ENCODE results near the gene PRUNE2. TPM values are rescaled to one million over a fixed set of nuclear protein-coding genes. Genes with fewer than 3 reads are reported as not detected.

Gene PRUNE2
- total RNA-seq, 1 donor: 0.31 TPM

DNA sequence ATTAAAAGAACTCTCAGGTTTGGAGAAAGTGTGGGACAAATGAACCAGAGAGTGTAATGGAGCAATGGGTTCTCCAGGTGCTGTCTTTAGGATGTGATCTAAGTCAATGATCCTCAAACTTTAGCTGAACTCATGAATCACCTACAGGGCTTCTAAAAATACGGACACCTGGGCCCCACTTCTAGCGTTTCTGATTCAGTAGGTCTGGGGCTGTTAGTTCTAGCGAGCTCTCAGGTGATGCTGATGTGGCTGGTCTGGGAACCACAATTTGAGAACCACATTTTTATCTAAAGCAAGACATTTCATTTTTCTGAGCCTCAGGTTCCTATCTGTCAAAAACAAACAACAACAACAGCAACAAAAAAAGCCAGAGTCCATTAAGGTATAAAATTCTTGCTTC, 176.8 kb downstream of the PRUNE2 start:
- H3K4me3 ChIP-seq (ENCODE audit: low read length): no peak overlapping the region

DNA sequence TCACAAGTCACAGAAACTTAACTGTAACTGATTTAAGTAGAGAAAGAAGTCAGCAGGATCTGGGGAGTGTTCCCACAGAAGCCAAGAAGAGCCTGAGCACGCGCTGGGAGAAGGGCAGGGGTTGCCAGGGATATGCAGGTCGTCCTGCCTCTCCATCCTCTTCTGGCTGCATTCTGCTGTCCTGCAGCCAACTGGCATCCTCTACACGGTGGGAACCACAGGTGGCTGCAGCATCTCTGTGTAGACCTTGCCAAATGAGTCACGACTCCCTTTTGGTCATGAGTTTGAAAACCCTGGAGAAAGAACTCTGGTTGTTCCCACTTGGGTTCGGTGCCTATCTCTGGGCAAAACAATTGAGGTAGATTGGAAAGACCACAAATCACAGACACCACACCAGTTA, 180.0 kb downstream of the PRUNE2 start:
- no peak overlapping the region for H3K4me3 ChIP-seq (ENCODE audit: low read length)
- H3K4me1 ChIP-seq (ENCODE audit: insufficient read depth, low read length): no peaks in the 10 kb centered on the region
- H3K9me3 ChIP-seq (ENCODE audit: low read depth, low read length): no peaks in the 10 kb centered on the region
- no peaks in the 10 kb centered on the region for H3K27me3 ChIP-seq (ENCODE audit: insufficient read depth, low read length)

More for the DNA sequence above, 176.8 kb downstream of the PRUNE2 start:
- Histone ChIP-seq H3K9me3 (ENCODE audit: low read depth, low read length) (no peaks in the 10 kb centered on the region), H3K27me3 (ENCODE audit: insufficient read depth, low read length) (no peaks in the 10 kb centered on the region), H3K4me1 (ENCODE audit: insufficient read depth, low read length) (no peaks in the 10 kb centered on the region)

DNA sequence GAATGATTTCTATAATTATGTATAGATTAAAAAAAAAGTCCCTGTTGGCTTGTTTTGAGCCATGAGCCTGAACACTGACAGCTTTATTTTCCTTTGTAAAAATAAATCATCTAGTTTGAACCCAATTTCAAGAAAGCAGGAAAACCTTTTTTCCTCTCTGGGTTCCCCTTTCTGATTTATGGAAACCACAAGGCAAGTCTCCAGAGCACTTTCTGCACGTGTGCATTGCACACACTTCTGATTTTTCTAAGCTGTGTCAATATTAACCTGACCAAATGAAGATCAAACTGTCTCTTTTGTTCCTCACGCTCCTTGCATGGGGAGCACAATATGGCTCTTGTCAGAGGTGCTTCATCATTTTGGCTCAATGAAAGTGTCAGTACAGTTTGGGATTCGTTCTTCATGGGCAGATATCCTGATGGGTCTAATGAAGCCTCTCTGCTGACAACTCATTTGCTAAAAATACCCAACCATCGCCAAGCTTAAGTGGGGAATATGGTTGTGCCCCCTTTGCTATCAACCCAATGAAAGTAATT, 180.8 kb downstream of the PRUNE2 start:
- no peak overlapping the region for H3K4me3 ChIP-seq (ENCODE audit: low read length)
- H3K9me3 ChIP-seq (ENCODE audit: low read depth, low read length): no peaks in the 10 kb centered on the region
- no peaks in the 10 kb centered on the region for H3K4me1 ChIP-seq (ENCODE audit: insufficient read depth, low read length)
- no peaks in the 10 kb centered on the region for H3K27me3 ChIP-seq (ENCODE audit: insufficient read depth, low read length)

DNA sequence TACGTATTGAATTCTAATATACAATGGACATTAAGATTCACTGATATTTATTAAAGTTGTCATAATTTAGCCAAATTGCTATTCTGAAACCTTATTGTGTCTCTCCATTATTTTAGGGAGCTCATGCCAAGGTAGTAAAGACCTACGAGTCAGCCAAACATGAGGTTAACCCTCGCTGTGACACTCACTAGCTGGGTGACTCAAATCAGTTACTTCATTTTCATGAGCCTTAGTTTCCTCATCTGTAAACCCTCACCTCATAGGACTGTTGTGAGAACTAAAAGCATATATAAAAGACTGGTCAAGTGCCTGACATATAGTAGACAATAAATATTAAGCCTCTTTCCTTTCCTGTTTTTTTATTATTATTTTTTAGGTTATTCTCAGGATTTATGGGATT, 185.7 kb downstream of the PRUNE2 start:
- peaks cover 5% of the 10 kb centered on the region for H3K27me3 ChIP-seq (ENCODE audit: insufficient read depth, low read length)
- peaks cover 3% of the 10 kb centered on the region for H3K4me1 ChIP-seq (ENCODE audit: insufficient read depth, low read length)
- no peaks in the 10 kb centered on the region for H3K9me3 ChIP-seq (ENCODE audit: low read depth, low read length)
- no peak overlapping the region for H3K4me3 ChIP-seq (ENCODE audit: low read length)

DNA sequence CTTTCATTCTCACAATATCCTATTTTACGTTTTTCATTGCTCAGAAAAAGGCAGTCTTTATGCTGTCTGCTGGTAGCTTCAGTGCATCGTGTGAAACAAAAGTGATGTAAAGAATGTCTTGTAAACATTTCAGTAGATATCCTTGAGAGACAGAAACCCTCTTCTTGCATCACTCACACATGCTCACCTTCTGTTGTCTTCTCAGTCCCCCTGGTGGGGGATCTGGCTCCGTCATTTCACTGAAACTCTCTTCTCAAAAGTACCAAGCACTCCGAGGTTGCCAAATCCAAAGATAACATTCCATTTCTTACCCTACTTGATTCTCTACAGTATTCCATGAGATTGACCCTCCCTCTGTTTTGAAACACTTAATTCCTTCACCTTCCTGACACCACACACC, 187.7 kb downstream of the PRUNE2 start:
- Histone ChIP-seq H3K9me3 (ENCODE audit: low read depth, low read length) (no peaks in the 10 kb centered on the region), H3K4me3 (ENCODE audit: low read length) (no peak overlapping the region), H3K27me3 (ENCODE audit: insufficient read depth, low read length) (peaks cover 5% of the 10 kb centered on the region), H3K4me1 (ENCODE audit: insufficient read depth, low read length) (peaks cover 3% of the 10 kb centered on the region)

DNA sequence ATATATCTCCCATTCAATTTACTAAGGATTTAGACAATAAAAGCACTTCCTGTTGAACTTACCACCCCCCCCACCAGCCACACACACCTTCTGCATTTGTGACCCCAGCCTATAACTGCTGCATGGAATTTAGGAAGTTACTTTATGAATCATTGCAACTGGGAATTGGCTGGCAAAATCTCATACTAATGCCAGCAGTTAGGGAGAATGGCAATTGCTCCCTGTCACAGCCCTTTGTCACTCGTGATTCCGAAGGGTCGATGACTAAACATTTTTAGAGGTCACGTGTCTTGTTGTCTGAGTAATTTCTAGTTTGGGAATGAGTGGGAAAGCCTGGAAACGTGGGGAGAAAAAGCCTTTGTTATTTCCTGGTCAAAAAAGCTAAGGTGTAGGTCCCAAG, 188.3 kb downstream of the PRUNE2 start:
- Histone ChIP-seq H3K9me3 (ENCODE audit: low read depth, low read length) (no peaks in the 10 kb centered on the region), H3K27me3 (ENCODE audit: insufficient read depth, low read length) (peaks cover 5% of the 10 kb centered on the region), H3K4me3 (ENCODE audit: low read length) (no peak overlapping the region), H3K4me1 (ENCODE audit: insufficient read depth, low read length) (peaks cover 3% of the 10 kb centered on the region)

DNA sequence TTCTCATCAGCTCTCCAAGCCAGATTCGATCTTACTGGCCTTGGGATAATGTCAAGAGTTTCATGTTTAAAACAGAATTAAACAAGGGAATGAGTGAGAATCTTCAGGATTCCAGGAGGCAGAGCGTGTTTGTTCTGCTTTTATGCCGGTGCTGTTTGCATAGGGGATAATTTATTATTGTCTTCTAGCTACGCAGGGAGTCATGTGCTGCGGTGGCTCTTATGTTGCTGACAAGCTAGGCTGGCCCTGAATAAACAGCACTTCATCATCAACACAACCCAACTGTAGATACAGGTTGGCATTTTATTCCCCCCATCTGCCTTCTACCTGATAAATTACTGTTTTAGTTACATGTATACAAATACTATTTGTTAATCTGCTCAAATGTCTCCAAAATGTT, 188.7 kb downstream of the PRUNE2 start:
- Histone ChIP-seq H3K4me3 (ENCODE audit: low read length) (no peak overlapping the region), H3K4me1 (ENCODE audit: insufficient read depth, low read length) (peaks cover 3% of the 10 kb centered on the region)

DNA sequence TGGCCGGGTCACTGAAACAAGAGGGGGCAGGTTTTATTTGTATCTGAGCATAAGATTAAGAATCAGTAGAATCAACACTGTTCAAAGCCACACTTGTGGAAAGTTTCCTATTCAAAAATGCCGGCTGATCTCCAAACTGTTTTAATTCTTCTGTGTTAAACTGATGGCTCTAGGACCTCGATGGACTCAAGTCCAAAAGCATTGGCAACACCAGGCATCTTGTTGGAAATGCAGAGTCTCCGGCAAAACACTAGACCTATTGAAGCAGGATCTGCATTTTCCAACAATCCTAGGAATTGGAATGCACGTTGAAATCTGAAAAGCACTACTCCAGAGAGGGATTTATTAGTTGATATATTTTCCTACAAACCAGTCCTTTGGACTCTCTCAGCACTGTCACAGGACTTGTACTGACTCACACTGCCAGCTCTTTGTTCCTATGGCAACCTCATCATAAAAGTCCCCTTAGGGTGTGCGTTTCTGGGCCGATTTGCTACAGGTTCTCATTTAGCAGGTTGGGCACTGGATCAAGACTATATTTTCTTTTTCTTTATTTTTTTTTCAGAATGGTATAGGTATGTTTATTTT, 189.7 kb downstream of the PRUNE2 start:
- H3K4me1 ChIP-seq (ENCODE audit: insufficient read depth, low read length): peaks cover 3% of the 10 kb centered on the region
- peaks cover 5% of the 10 kb centered on the region for H3K27me3 ChIP-seq (ENCODE audit: insufficient read depth, low read length)
- no peaks in the 10 kb centered on the region for H3K9me3 ChIP-seq (ENCODE audit: low read depth, low read length)
- no peak overlapping the region for H3K4me3 ChIP-seq (ENCODE audit: low read length)

More for the DNA sequence above, 188.7 kb downstream of the PRUNE2 start:
- Histone ChIP-seq H3K9me3 (ENCODE audit: low read depth, low read length) (no peaks in the 10 kb centered on the region), H3K27me3 (ENCODE audit: insufficient read depth, low read length) (peaks cover 5% of the 10 kb centered on the region)

DNA sequence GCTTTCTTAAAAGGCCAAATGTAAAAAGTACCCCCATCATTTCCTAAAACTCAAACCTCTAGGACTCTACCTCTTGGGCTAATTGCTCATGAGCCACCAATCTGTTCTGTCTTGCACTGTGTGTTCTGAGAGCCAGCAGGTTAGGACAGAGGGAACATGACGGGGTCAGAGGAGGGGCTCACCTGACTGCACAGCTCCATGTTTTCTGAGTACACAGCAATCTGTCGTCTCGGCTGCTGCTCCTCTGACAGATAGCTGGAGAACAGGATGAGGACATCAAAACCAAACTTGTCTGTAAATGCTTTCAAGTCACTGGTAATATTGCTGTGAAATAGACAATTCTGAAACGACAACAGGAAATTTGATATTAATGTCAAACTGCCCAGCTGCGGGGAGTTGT, 192.5 kb downstream of the PRUNE2 start:
- Histone ChIP-seq H3K4me1 (ENCODE audit: insufficient read depth, low read length) (peaks cover 3% of the 10 kb centered on the region), H3K9me3 (ENCODE audit: low read depth, low read length) (no peaks in the 10 kb centered on the region), H3K4me3 (ENCODE audit: low read length) (no peak overlapping the region), H3K27me3 (ENCODE audit: insufficient read depth, low read length) (peaks cover 5% of the 10 kb centered on the region)

DNA sequence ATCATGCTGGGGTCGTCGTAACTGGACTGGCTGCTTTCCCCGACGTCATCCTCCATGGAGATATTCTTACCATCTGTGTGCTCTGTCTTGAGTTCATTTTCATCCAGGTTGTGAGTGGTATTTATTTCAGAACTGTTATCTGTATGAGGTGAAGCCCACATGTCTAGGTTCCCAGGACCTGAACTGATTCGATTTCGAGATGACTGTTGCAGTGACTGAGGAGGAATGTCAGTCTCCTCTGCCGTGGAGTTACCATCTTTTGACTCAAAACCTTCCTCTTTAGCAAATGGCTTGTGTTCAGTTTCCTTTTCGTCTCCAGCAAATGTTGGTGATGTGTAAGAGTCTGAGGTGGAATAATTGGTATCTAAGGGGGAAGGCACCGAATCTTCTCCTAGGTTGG, 196.9 kb downstream of the PRUNE2 start:
- Histone ChIP-seq H3K27me3 (ENCODE audit: insufficient read depth, low read length) (no peaks in the 10 kb centered on the region), H3K9me3 (ENCODE audit: low read depth, low read length) (no peaks in the 10 kb centered on the region), H3K4me3 (ENCODE audit: low read length) (no peak overlapping the region), H3K4me1 (ENCODE audit: insufficient read depth, low read length) (peaks cover 9% of the 10 kb centered on the region)

DNA sequence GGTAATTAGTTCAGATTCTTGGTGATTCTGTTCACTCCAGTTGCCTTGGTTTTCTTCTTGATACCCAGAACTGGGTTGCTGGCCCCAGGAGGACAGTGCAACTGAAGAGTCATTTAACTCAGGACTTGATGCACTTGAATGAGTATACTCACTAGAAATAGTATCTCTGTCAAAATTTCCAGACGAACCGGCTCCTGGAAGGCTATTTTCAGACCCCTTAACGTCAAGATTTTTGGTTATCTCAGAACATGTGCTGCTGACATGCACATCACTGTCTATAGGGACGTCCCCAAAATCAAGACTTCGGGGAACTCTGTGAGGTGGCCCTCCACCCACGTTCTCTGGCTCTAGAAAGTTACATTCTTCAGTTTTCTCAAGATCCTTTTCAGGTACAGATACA, 198.4 kb downstream of the PRUNE2 start:
- H3K9me3 ChIP-seq (ENCODE audit: low read depth, low read length): no peaks in the 10 kb centered on the region
- H3K27me3 ChIP-seq (ENCODE audit: insufficient read depth, low read length): no peaks in the 10 kb centered on the region
- H3K4me3 ChIP-seq (ENCODE audit: low read length): no peak overlapping the region
- peaks cover 23% of the 10 kb centered on the region for H3K4me1 ChIP-seq (ENCODE audit: insufficient read depth, low read length)

DNA sequence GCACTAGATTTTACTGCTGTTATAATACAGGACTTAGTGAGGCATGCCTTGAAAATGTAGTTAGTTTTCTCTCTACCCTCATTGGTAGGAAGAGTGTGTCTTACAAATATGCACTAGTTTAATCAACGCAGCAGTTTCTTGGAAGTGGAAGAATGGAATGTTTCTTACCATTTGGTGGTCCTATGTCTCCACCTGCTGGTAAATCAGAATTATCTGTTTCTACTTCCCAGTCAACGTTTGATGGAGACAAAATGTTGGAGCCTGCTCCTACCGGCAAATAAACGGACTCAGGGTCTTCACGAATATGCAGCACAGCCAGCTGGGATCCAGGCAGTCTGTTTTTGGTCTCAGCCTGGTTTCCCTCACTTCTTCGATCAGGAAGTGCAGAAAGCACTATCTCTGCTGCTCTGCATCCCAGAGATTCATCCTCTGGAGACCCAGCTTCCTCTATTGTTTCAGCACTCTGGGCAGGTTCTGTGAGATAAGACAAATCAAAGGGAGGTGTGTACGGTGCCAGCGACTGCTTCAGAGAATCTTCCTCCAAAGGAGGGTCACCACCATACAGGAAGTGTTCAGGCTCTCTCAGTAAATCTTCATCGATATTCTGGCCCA, 201.2 kb downstream of the PRUNE2 start:
- H3K9me3 ChIP-seq (ENCODE audit: low read depth, low read length): no peaks in the 10 kb centered on the region
- H3K27me3 ChIP-seq (ENCODE audit: insufficient read depth, low read length): no peaks in the 10 kb centered on the region
- no peak overlapping the region for H3K4me3 ChIP-seq (ENCODE audit: low read length)
- peaks cover 33% of the 10 kb centered on the region for H3K4me1 ChIP-seq (ENCODE audit: insufficient read depth, low read length)

DNA sequence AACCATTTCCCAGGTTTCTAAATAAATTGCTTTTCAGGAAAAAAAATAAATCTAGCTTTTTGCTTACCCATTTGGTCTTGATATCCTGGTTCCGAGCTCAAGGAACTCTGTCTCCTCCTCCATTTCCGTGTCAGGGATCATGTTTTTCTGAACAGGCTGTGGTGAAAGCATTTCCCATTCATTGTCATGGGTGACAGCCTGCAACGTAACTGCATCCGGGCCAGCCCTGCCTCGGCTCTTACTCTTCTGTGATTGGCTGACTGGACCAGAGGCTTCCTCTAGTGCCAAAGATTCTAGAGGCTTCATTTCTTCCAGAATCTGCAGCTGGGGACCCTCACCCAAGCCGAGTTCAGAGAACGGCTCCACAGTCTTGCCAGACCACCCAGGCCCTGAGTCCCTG, 202.6 kb downstream of the PRUNE2 start:
- H3K4me3 ChIP-seq (ENCODE audit: low read length): peak overlapping the region; percentile 18
- no peaks in the 10 kb centered on the region for H3K27me3 ChIP-seq (ENCODE audit: insufficient read depth, low read length)
- H3K4me1 ChIP-seq (ENCODE audit: insufficient read depth, low read length): peaks cover 43% of the 10 kb centered on the region
- H3K9me3 ChIP-seq (ENCODE audit: low read depth, low read length): no peaks in the 10 kb centered on the region

DNA sequence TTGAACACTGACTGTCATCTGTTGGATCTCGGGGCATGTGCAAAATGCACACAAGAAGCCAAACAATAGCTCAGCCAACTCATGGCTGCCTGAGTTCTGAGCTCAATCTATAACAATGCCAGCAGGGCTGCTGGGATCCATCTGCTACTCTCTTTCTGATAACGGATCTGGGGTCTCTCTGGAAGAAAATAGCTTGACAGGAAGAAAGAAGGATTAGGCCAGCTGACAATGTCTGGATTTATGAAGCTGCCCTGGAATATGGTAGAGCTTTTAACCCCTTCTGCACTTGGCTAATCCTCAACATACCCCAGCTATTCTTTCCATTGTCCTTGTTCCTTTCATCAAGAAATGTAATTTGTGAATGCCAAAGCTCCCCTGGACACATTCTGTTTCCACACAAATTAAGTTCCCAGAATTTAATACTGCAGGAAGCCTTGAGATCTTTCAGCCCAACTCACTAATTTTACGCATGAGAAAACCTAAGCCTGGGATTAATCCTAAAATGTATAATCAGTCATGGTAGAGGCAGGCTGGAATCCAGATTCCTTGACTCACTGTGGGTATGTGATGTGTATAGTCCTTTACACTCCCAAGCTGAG, 204.4 kb downstream of the PRUNE2 start:
- Histone ChIP-seq H3K27me3 (ENCODE audit: insufficient read depth, low read length) (no peaks in the 10 kb centered on the region), H3K4me1 (ENCODE audit: insufficient read depth, low read length) (peaks cover 56% of the 10 kb centered on the region), H3K9me3 (ENCODE audit: low read depth, low read length) (no peaks in the 10 kb centered on the region), H3K4me3 (ENCODE audit: low read length) (no peak overlapping the region)

DNA sequence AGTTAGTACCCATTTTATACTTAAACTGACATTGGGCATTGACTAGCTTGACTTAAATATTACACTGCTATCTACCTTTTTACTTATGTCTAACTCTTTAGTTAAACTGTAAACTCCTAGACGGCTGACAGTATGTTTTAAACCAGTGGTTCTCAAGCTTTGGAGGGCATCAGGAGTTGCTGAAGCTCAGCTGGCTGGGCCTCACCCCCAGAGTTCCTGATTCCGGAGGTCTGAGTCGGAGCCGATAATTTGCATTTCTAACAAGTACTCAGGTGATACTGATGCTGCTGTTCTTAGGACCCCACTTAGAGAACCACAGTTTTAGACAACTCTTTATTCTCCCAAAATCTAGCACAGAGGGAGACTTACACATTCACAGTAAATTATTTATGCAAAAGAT, 205.0 kb downstream of the PRUNE2 start:
- peaks cover 56% of the 10 kb centered on the region for H3K4me1 ChIP-seq (ENCODE audit: insufficient read depth, low read length)
- no peaks in the 10 kb centered on the region for H3K27me3 ChIP-seq (ENCODE audit: insufficient read depth, low read length)
- no peaks in the 10 kb centered on the region for H3K9me3 ChIP-seq (ENCODE audit: low read depth, low read length)
- no peak overlapping the region for H3K4me3 ChIP-seq (ENCODE audit: low read length)

DNA sequence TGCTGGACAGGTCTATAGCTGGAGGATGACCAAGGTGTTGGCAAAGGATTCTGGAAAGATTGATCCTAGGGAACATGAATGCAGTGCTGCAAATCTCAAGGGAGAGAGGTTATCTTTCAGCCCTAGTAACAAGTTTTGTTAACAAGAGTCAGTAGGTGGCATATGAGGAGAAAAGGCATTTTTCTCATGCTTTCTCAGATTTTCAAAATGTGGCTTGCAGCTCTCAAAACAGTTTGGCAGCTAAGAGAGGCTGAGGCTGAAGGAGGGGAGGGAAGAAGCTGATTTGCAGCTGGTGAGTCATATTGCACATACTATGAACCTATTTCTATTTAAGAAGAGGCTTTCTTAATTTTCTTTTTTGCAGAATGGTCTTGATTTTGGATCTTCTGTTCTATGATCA, 205.9 kb downstream of the PRUNE2 start:
- peaks cover 56% of the 10 kb centered on the region for H3K4me1 ChIP-seq (ENCODE audit: insufficient read depth, low read length)
- no peak overlapping the region for H3K4me3 ChIP-seq (ENCODE audit: low read length)
- H3K27me3 ChIP-seq (ENCODE audit: insufficient read depth, low read length): no peaks in the 10 kb centered on the region
- H3K9me3 ChIP-seq (ENCODE audit: low read depth, low read length): no peaks in the 10 kb centered on the region
